H1 (cell line): Measurements from ENCODE around the gene UFC1. TPM values are rescaled to one million over a fixed set of nuclear protein-coding genes. Genes with fewer than 3 reads are reported as not detected.

Source experiments
- CTCF ChIA-PET: fragments of 300-600 bp; sonication (Branson Sonifier 250); formaldehyde crosslinking; loops from one replicate; lab custom pipeline; 2021; ENCODE audit not compliant: partially characterized antibody; lab: Charles Lee
- POLR2A ChIA-PET: fragments of 300-600 bp; sonication (Branson Sonifier 250); formaldehyde crosslinking; loops from one replicate; lab custom pipeline; 2021; ENCODE audit warnings: inconsistent platforms; ENCODE audit not compliant: partially characterized antibody; lab: Charles Lee
- DNase-seq, 2 experiments: peaks; one replicate each; pipeline versions ENCODE4 v3.0.0 to v3.0.0-alpha.2; 2010 to 2022; ENCODE audit warnings: low spot score in 2 of 2, low read depth in 1 of 2, mixed read lengths in 1 of 2
- FAIRE-seq: peaks from 2 replicates; lab custom pipeline; 2011; peaks lifted over from hg19 to GRCh38; lab: Jason Lieb, UNC
- H2AFZ ChIP-seq: 2 replicates; pipeline ENCODE4 v1.8.1; 2012; ENCODE audit warnings: low read length, inconsistent platforms
- H2AK5ac ChIP-seq: 2 replicates; pipeline ENCODE4 v1.6.1; 2013; ENCODE audit warnings: low read depth, low read length
- H2BK120ac ChIP-seq: replicated peaks from 2 replicates; pipeline ENCODE3; 2013; ENCODE audit warnings: low read depth, low read length, inconsistent platforms
- H2BK12ac ChIP-seq: 2 replicates; pipeline ENCODE4 v1.6.1; 2013; ENCODE audit warnings: low read depth, low read length
- H2BK15ac ChIP-seq: 2 replicates; pipeline ENCODE4 v1.6.1; 2013; ENCODE audit warnings: low read length
- H2BK20ac ChIP-seq: 2 replicates; pipeline ENCODE4 v1.6.1; 2013; ENCODE audit warnings: low read length
- H2BK5ac ChIP-seq: 2 replicates; pipeline ENCODE4 v1.6.1; 2013; ENCODE audit warnings: low read depth, low read length
- H3K14ac ChIP-seq: 2 replicates; pipeline ENCODE4 v1.6.1; 2013; ENCODE audit warnings: inconsistent platforms; ENCODE audit not compliant: insufficient read length
- H3K18ac ChIP-seq: 2 replicates; pipeline ENCODE4 v1.6.1; 2013; ENCODE audit warnings: low read length; ENCODE audit errors: extremely low read depth
- H3K23ac ChIP-seq: 2 replicates; pipeline ENCODE4 v1.6.1; 2013; ENCODE audit warnings: inconsistent platforms; ENCODE audit not compliant: insufficient read length
- H3K23me2 ChIP-seq: 2 replicates; pipeline ENCODE4 v1.6.1; 2013; ENCODE audit warnings: low read depth, low read length
- H3K27ac ChIP-seq: 2 replicates; pipeline ENCODE4 v1.6.1; 2011; ENCODE audit warnings: low read depth, low read length, inconsistent platforms
- H3K27me3 ChIP-seq, 4 experiments: replicated peaks in 1 of 4; 1 replicate in 1 of 4; 2 replicates in 3 of 4; pipeline versions ENCODE4 v1.6.1 to v1.8.1; 2011 to 2013; ENCODE audit warnings: low read length in 3 of 4, mild to moderate bottlenecking in 3 of 4, inconsistent platforms in 2 of 4, mixed read lengths in 2 of 4, moderate library complexity in 1 of 4; ENCODE audit not compliant: control insufficient read depth in 3 of 4, insufficient read depth in 3 of 4; ENCODE audit errors: extremely low read depth in 1 of 4
- H3K36me3 ChIP-seq, 4 experiments: 2 replicates each; pipeline versions ENCODE4 v1.6.1 to v1.8.1; 2011 to 2013; ENCODE audit warnings: mild to moderate bottlenecking in 4 of 4, low read length in 3 of 4, moderate library complexity in 2 of 4, control low read depth in 1 of 4, inconsistent platforms in 1 of 4; ENCODE audit not compliant: insufficient read depth in 4 of 4, control insufficient read depth in 2 of 4
- H3K4ac ChIP-seq: replicated peaks from 2 replicates; pipeline ENCODE3; 2013; ENCODE audit warnings: low read length, low read depth, mixed read lengths, inconsistent platforms; ENCODE audit not compliant: insufficient read length
- H3K4me1 ChIP-seq, 4 experiments: replicated peaks in 1 of 4; 1 replicate in 1 of 4; 2 replicates in 3 of 4; pipeline versions ENCODE4 v1.6.1 to v1.8.1; 2011 to 2013; ENCODE audit warnings: low read length in 3 of 4, inconsistent platforms in 2 of 4, mixed read lengths in 1 of 4; ENCODE audit not compliant: insufficient read depth in 4 of 4, control insufficient read depth in 3 of 4
- H3K4me2 ChIP-seq, 2 experiments: 2 replicates each; pipeline versions ENCODE4 v1.6.1 to v1.8.1; 2011 to 2013; ENCODE audit warnings: low read depth in 2 of 2, low read length in 2 of 2, control low read depth in 1 of 2, inconsistent platforms in 1 of 2, mild to moderate bottlenecking in 1 of 2; ENCODE audit not compliant: insufficient read depth in 1 of 2
- H3K4me3 ChIP-seq, 4 experiments: fragments of 200-600, 300-600 bp in 1 of 4; sonication (generic), shearing (Covaris generic), sonication (Bioruptor Twin) in 1 of 4; 2 replicates each; pipeline versions ENCODE4 v1.5.1 to v1.8.1; 2011 to 2016; ENCODE audit warnings: low read length in 4 of 4, low read depth in 3 of 4, control low read depth in 2 of 4, inconsistent platforms in 2 of 4, mild to moderate bottlenecking in 2 of 4, mixed read lengths in 1 of 4, moderate library complexity in 1 of 4; ENCODE audit not compliant: insufficient read depth in 2 of 4; ENCODE audit errors: extremely low read depth in 1 of 4
- H3K56ac ChIP-seq: replicated peaks from 2 replicates; pipeline ENCODE3; 2013; ENCODE audit warnings: low read depth, mild to moderate bottlenecking, mixed read lengths, low read length, inconsistent platforms; ENCODE audit not compliant: insufficient read length
- H3K79me1 ChIP-seq: 2 replicates; pipeline ENCODE4 v1.6.1; 2013; ENCODE audit warnings: low read depth, low read length, control low read depth
- H3K79me2 ChIP-seq, 2 experiments: 2 replicates each; pipeline versions ENCODE4 v1.6.1 to v1.8.1; 2012 to 2013; ENCODE audit warnings: low read length in 2 of 2, mild to moderate bottlenecking in 2 of 2, inconsistent platforms in 1 of 2; ENCODE audit not compliant: insufficient read depth in 2 of 2, control insufficient read depth in 1 of 2
- H3K9ac ChIP-seq, 4 experiments: replicated peaks in 1 of 4; 1 replicate in 1 of 4; 2 replicates in 3 of 4; pipeline versions ENCODE4 v1.6.1 to v1.8.1; 2011 to 2013; ENCODE audit warnings: low read depth in 3 of 4, low read length in 3 of 4, control low read depth in 2 of 4, mild to moderate bottlenecking in 2 of 4, moderate library complexity in 2 of 4, inconsistent platforms in 1 of 4; ENCODE audit errors: extremely low read depth in 1 of 4
- H3K9me3 ChIP-seq, 2 experiments: 2 replicates each; pipeline versions ENCODE4 v1.6.1 to v1.8.1; 2012 to 2013; ENCODE audit warnings: mild to moderate bottlenecking in 2 of 2, moderate library complexity in 2 of 2, control low read depth in 1 of 2, inconsistent platforms in 1 of 2, low read depth in 1 of 2, low read length in 1 of 2, mixed read lengths in 1 of 2; ENCODE audit not compliant: insufficient read depth in 2 of 2
- H4K20me1 ChIP-seq, 2 experiments: replicated peaks in 1 of 2; 2 replicates each; pipeline versions ENCODE3 to v1.8.1; 2011 to 2013; ENCODE audit warnings: inconsistent platforms in 2 of 2, low read length in 2 of 2, mild to moderate bottlenecking in 1 of 2; ENCODE audit not compliant: insufficient read depth in 2 of 2, control insufficient read depth in 1 of 2
- H4K5ac ChIP-seq: 2 replicates; pipeline ENCODE4 v1.6.1; 2013; ENCODE audit warnings: low read length, low read depth, mixed read lengths, inconsistent platforms; ENCODE audit not compliant: insufficient read length
- H4K8ac ChIP-seq: 2 replicates; pipeline ENCODE4 v1.8.0; 2013; ENCODE audit warnings: mild to moderate bottlenecking, moderate library complexity, low read length, inconsistent platforms; ENCODE audit not compliant: insufficient read depth; ENCODE audit errors: extremely low read depth
- H4K91ac ChIP-seq: replicated peaks from 2 replicates; pipeline ENCODE3; 2013; ENCODE audit warnings: low read length, mixed read lengths, inconsistent platforms; ENCODE audit not compliant: insufficient read length
- CEBPB ChIP-seq: IDR thresholded peaks from 2 replicates; pipeline ENCODE4 v1.6.1; 2012; ENCODE audit warnings: low read depth, low read length
- CHD2 ChIP-seq: IDR thresholded peaks from 2 replicates; pipeline ENCODE4 v1.6.1; 2012; ENCODE audit warnings: low read length, improper control_type of control experiment
- CREB1 ChIP-seq: IDR thresholded peaks from 2 replicates; pipeline ENCODE4 v1.6.1; 2012; ENCODE audit warnings: inconsistent platforms
- E2F6 ChIP-seq: IDR thresholded peaks from 2 replicates; pipeline ENCODE4 v1.6.1; 2012; ENCODE audit warnings: inconsistent platforms
- KDM4A ChIP-seq: IDR thresholded peaks from one replicate; pipeline ENCODE4 v1.7.1; 2012; ENCODE audit warnings: low read depth, mild to moderate bottlenecking, moderate library complexity, low read length, inconsistent platforms; ENCODE audit not compliant: severe bottlenecking
- SIX5 ChIP-seq: IDR thresholded peaks from 2 replicates; pipeline ENCODE4 v1.6.1; 2011; ENCODE audit warnings: mild to moderate bottlenecking, low read depth, low read length
- USF2 ChIP-seq: IDR thresholded peaks from 2 replicates; pipeline ENCODE4 v1.6.1; 2011; ENCODE audit warnings: low read length, improper control_type of control experiment
- YY1 ChIP-seq: IDR thresholded peaks from 2 replicates; pipeline ENCODE4 v1.6.1; 2011; ENCODE audit warnings: low read depth, mild to moderate bottlenecking, low read length
- WGBS, 2 experiments: shearing (Covaris generic) in 1 of 2; methylation state at CpG; one replicate each; pipeline versions ENCODE4 v1.1.6 to v1.1.7; 2013 to 2015; ENCODE audit warnings: low lambda C conversion rate in 2 of 2, mixed read lengths in 2 of 2, inconsistent platforms in 1 of 2, low coverage in 1 of 2, missing lambda C conversion rate in 1 of 2; ENCODE audit not compliant: insufficient replicate concordance in 2 of 2, insufficient coverage in 1 of 2, insufficient read length in 1 of 2; ENCODE audit errors: extremely low coverage in 1 of 2, missing lambda C conversion rate in 1 of 2; 5-methylcytosine and 5-hydroxymethylcytosine counted together
- polyA plus RNA-seq, 7 experiments: library from polyadenylated mRNA; depleted of rRNA in 3 of 7; stranded (reverse) in 5 of 7; unstranded in 2 of 7; fragments of >200 nt in 5 of 7; fragments of 200-250 nt in 2 of 7; gene quantifications; 1 replicate in 5 of 7; 2 replicates in 1 of 7; 4 replicates in 1 of 7; pipeline versions ENCODE4 v1.2.1 to v1.2.3, GENCODE V29; 2011 to 2013; ENCODE audit warnings: missing spikeins in 2 of 7, mixed read lengths in 2 of 7
- total RNA-seq: library from RNA; stranded (reverse); fragmentation: NEBNext Ultra II Directional; extraction: Animal tissue kit (Norgen Biotek cat#: 25700); gene quantifications from 2 replicates; pipeline ENCODE4 v1.2.1, GENCODE V29; 2021

The UFC1 gene
- total and polyA plus RNA-seq, 2 of the 8 experiments (the other 6 are each of a cell fraction or from before 2014, with no cell fraction given) = 67.8 to 102 TPM

- peak within 1 kb of the TSS; percentile 88 for H3K56ac ChIP-seq
- no peaks in the 10 kb centered on the region for H3K9me3 ChIP-seq
- peak within 1 kb of the TSS; percentile 72 for H2BK20ac ChIP-seq
- H3K18ac ChIP-seq = peak within 1 kb of the TSS; percentile 100
- ChIA-PET CTCF (interaction anchor here (0.6 to 17.6 kb wide), 14 partner anchors 8 to 238 kb away, joined by 3 to 427 read pairs (median 4); partner anchors contain the start of genes APOA2, B4GALT3, FCER1G and PCP4L1), POLR2A (interaction anchor here (0.9 to 4.6 kb wide), 23 partner anchors 10 to 188 kb away, joined by 3 to 82 read pairs (median 4); partner anchors contain the start of genes APOA2, B4GALT3, FCER1G and PPOX)
- peaks cover 10 to 31% (median 12%) of the 10 kb centered on the region in 4 experiments; a peak in 7 of 8 replicates for H3K36me3 ChIP-seq
- peak within 1 kb of the TSS; percentile 97 for H4K8ac ChIP-seq
- H2BK120ac ChIP-seq = peak within 1 kb of the TSS; percentile 76
- peak within 1 kb of the TSS; percentile 92 for H4K5ac ChIP-seq
- H3K4me3 ChIP-seq = peak within 1 kb of the TSS; percentile 63 to 97 (median 93)
- peak within 1 kb of the TSS; percentile 69 for H3K4ac ChIP-seq
- peak within 1 kb of the TSS; percentile 94 for H3K27ac ChIP-seq
- H3K79me1 ChIP-seq = peaks cover 7% of the 10 kb centered on the region; the same call in 1 of the 2 replicates
- H2AK5ac ChIP-seq = peak within 1 kb of the TSS; percentile 39; the same call in 1 of the 2 replicates
- H2AFZ ChIP-seq = 0 out of 2 replicates have a peak within 1 kb of the TSS, but pooled peaks have one; percentile 47
- H3K27me3 ChIP-seq = no peaks in the 10 kb centered on the region
- peaks cover 0 to 14% of the 10 kb centered on the region in 2 experiments; a peak in 2 of 4 replicates for H3K79me2 ChIP-seq
- H3K14ac ChIP-seq = no peak within 1 kb of the TSS
- peak within 1 kb of the TSS; percentile 97 for H4K91ac ChIP-seq
- peak within 1 kb of the TSS; percentile 85 for H2BK5ac ChIP-seq
- no peak for FAIRE-seq
- H4K20me1 ChIP-seq = peaks cover 0 to 2% of the 10 kb centered on the region in 2 experiments
- peak within 1 kb of the TSS; percentile 98 for H2BK15ac ChIP-seq
- peak within 1 kb of the TSS; percentile 99 for H2BK12ac ChIP-seq
- peak within 1 kb of the TSS; percentile 80 to 82 for H3K4me2 ChIP-seq
- H3K23me2 ChIP-seq = peaks cover 13% of the 10 kb centered on the region
- 5% methylated on average over 53 of the region's 53 CpGs; no CpG with 5 or more reads in 1 of the 2 experiments for WGBS, 2 experiments
- no peak within 1 kb of the TSS for H3K23ac ChIP-seq
- H3K4me1 ChIP-seq = peaks cover 20 to 48% (median 42%) of the 10 kb centered on the region in 4 experiments
- peak; percentile 89 to 95 for DNase-seq
- H3K9ac ChIP-seq = peak within 1 kb of the TSS; percentile 65 to 97 (median 92)
- TF ChIP-seq CEBPB = peak; percentile 9; the same call in 1 of the 2 replicates
- TF ChIP-seq E2F6 = 0 out of 2 replicates have a peak, but pooled peaks have one; percentile 20
- 0 out of 2 replicates have a peak, but pooled peaks have one; percentile 6 for TF ChIP-seq USF2
- peak; percentile 90 for TF ChIP-seq SIX5
- TF ChIP-seq CREB1 = peak; percentile 80
- no peak for TF ChIP-seq KDM4A
- TF ChIP-seq CHD2 = 0 out of 2 replicates have a peak, but pooled peaks have one; percentile 39
- peak; percentile 100 for TF ChIP-seq YY1
Observed at GRCh38 chr1:161201836-161202712, 48.3 kb downstream of the UFC1 start, which contains the start of gene NDUFS2. Gene NDUFS2, plus strand, starts transcription at chr1:161202367. Its CDS starts 19 bp downstream, at chr1:161202386.
